PFSK-1 (cell line): ENCODE measurements around the gene FAM78B.

ENCODE experiments used
- FOXP2 ChIP-seq: optimal IDR thresholded peaks from 2 replicates; pipeline ENCODE3; 2011; ENCODE audit warnings: borderline replicate concordance, control low read depth, inconsistent platforms; ENCODE audit not compliant: insufficient read depth; ENCODE audit errors: extremely low read length, extremely low read depth
- POLR2AphosphoS5 ChIP-seq: IDR thresholded peaks from 2 replicates; pipeline ENCODE4 v1.6.1; 2012; ENCODE audit warnings: low read depth, mild to moderate bottlenecking, control low read depth, low read length, moderate library complexity
- REST ChIP-seq, 2 experiments: IDR thresholded peaks; 2 replicates each; pipeline versions ENCODE4 v1.6.1 to v1.8.0; 2011 to 2012; ENCODE audit warnings: low read depth in 2 of 2, low read length in 2 of 2, control low read depth in 1 of 2, inconsistent platforms in 1 of 2, mild to moderate bottlenecking in 1 of 2, moderate library complexity in 1 of 2; ENCODE audit not compliant: insufficient read depth in 1 of 2
- SIN3A ChIP-seq: IDR thresholded peaks from 2 replicates; pipeline ENCODE4 v1.6.1; 2012; ENCODE audit warnings: mild to moderate bottlenecking, low read length, moderate library complexity, borderline replicate concordance; ENCODE audit not compliant: insufficient read depth
- TAF1 ChIP-seq: IDR thresholded peaks from 2 replicates; pipeline ENCODE4 v1.6.1; 2012; ENCODE audit warnings: low read length, control low read depth, borderline replicate concordance; ENCODE audit not compliant: insufficient read depth

- no peak for TF ChIP-seq REST (IDR thresholded peaks at IDR 0.05; ENCODE audit: insufficient read depth in 1 of 2, low read depth in 2 of 2, low read length in 2 of 2)
- TF ChIP-seq TAF1, result no peak
- TF ChIP-seq SIN3A, result no peak
- TF ChIP-seq POLR2AphosphoS5, result no peak
- TF ChIP-seq FOXP2, result no peak
Observed at GRCh38 chr1:166064313-166064926, 102.4 kb downstream of the FAM78B start.
